B cell (primary cell): ENCODE measurements around the gene ZDHHC18.

Experiments
- CTCF ChIP-seq: fragments of 200-600 bp; IDR thresholded peaks from one replicate; pipeline ENCODE4 v1.8.0; 2022; ENCODE audit warnings: antibody characterized with exemption, mild to moderate bottlenecking
- EZH2 ChIP-seq: IDR thresholded peaks from 2 replicates; pipeline ENCODE4 v1.6.1; 2012; ENCODE audit warnings: borderline replicate concordance, low read depth, mild to moderate bottlenecking, moderate library complexity, low read length; ENCODE audit not compliant: insufficient read depth, poor library complexity, severe bottlenecking

GRCh38 chr1:26820784-26821269, 5.7 kb upstream of the ZDHHC18 start:
- TF ChIP-seq CTCF (peak; percentile 73), EZH2 (no peak)
